Stimulated activated effector memory CD8-positive, alpha-beta T cell treated with anti-CD3 and anti-CD28 coated beads, Interleukin-12 subunit alpha, Interleukin-12 subunit beta, amount 100 ng/mL, for 72 hours (primary cell): ENCODE data around the gene AP1B1.
A peak's percentile ranks its signal among the peaks of the same experiment; 100 is the strongest.

Experiments
- ATAC-seq: fragments of 150-1000 bp; cut with Tn5 transposase; 2 replicates; pipeline ENCODE4 v1.10.0; 2021
- DNase-seq, 2 donors: peaks; one replicate each; pipeline ENCODE4 v3.0.0; 2021 to 2022; ENCODE audit warnings: low spot score in 2 of 2
- H3K27ac Mint-ChIP-seq: one replicate; pipeline ENCODE4 v1.8.0; 2022; ENCODE audit warnings: mild to moderate bottlenecking, mixed read lengths
- H3K36me3 Mint-ChIP-seq: one replicate; pipeline ENCODE4 v1.8.0; 2022; ENCODE audit warnings: mild to moderate bottlenecking, mixed read lengths
- H3K4me1 Mint-ChIP-seq: one replicate; pipeline ENCODE4 v1.8.0; 2022; ENCODE audit warnings: mixed read lengths
- H3K4me3 Mint-ChIP-seq: one replicate; pipeline ENCODE4 v1.8.0; 2022; ENCODE audit warnings: mild to moderate bottlenecking, mixed read lengths
- H3K9me3 Mint-ChIP-seq: one replicate; pipeline ENCODE4 v1.8.0; 2022; ENCODE audit warnings: mixed read lengths

Gene AP1B1

DNA sequence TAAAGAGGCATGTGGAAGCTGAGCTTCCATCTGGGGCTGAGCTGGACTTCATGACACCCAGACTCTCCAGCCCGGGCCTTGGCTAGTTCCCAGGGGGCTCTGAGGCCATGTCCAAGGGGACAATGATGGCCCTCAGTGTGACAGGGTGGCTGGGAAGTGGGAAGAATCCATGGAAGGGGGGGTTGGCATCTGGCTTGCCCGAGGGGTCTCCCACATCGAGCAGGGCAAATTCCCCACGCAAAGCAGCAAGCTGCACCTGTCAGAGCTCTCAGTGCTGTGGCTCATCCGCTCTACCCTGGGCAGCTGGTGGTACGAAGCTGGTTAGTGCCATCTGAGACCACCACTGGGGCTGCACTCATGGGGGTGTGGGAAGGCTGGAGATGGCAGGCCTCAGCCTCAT, 9.4 kb upstream of the AP1B1 start:
- DNase-seq (no peak), ATAC-seq (no peak)
- peaks cover 11% of the 10 kb centered on the region for H3K4me1 Mint-ChIP-seq
- H3K36me3 Mint-ChIP-seq: no peaks in the 10 kb centered on the region
- no peak overlapping the region for H3K27ac Mint-ChIP-seq
- H3K9me3 Mint-ChIP-seq: no peaks in the 10 kb centered on the region
- no peak overlapping the region for H3K4me3 Mint-ChIP-seq

DNA sequence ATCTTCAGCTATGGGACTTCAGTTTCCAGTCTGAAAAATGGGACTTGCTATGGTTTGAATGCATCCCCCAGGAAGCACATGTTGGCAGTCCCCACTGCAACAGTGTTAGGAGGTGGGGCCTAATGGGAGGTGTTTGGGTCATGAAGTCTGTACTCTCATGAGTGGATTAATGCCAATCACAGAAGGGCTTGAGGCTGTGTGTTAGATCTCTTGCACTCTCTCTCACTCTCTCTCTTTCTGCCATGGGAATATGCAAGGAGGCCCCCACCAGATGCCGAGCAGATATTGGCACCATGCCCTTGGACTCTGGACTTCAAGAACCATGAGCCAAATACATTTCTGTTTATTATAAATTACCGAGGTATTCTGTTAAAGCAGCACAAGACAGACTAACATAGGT, 7.8 kb upstream of the AP1B1 start:
- Mint-ChIP-seq H3K36me3 (no peaks in the 10 kb centered on the region), H3K4me3 (no peak overlapping the region), H3K27ac (no peak overlapping the region), H3K4me1 (peaks cover 11% of the 10 kb centered on the region), H3K9me3 (no peaks in the 10 kb centered on the region)
- ATAC-seq (no peak), DNase-seq (no peak)

DNA sequence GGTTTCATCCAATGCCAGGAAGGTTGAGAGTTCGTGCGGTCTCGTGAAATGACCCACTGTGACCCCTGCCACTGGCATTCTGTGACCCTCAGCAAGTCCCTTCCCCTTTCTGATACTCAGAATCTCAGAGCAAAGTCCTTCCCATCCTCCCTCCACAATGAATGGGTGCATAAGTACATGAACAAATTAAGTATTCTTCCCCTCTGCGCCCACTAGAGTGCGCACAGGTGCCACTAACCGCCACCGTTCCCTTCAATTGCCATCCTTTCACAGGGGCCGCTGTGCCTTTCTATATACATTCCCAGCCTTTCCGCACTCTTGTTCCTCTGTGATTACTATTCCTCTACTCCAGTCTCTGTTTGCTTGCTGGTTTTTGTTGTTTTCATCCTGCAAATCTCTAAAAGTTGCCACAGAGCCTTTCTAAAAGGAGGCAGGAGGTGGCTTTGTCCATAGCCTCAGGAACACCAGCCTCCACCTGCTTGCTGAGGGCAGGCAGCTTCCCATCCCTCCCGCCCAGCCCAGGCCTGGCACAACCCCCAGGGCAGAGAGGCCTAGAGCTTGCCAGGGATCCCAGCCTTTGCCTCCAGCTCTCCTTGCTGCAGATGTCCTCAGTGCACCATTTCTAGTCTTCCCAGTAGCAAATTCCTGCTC, 6.7 kb upstream of the AP1B1 start:
- no peaks in the 10 kb centered on the region for H3K36me3 Mint-ChIP-seq
- ATAC-seq: peak; percentile 90
- peak overlapping the region; percentile 2 for H3K27ac Mint-ChIP-seq
- peak; percentile 33 to 77 for DNase-seq
- peaks cover 11% of the 10 kb centered on the region for H3K4me1 Mint-ChIP-seq
- H3K4me3 Mint-ChIP-seq: no peak overlapping the region
- H3K9me3 Mint-ChIP-seq: no peaks in the 10 kb centered on the region

DNA sequence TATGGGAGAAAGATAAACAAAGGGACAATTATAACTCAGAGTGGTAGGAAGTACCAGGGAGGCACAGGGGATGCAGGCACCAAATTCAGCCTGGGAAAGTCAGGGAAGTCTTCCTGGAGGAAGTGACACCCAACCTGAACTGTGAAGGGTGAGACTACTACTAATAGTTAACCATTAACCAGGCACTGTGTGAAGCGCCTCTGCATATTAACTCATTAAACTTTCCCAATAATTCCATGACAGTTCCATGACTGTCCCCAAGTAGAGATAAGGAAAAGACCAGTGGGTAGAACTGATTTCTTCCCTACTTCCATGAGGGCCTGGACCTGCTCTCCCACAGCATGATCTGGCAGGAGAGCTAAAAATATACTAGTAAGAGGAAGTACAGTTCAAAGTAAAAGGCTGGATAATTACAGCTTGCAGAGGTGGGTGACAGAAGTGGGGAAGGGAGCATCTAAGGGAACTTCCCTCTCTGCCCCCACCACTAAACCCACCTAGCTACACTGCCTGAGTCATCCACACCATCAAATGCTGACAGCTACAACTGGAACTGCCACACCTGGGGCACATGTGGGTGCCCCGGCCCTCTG, 4.7 kb upstream of the AP1B1 start:
- Mint-ChIP-seq H3K4me3 (no peak overlapping the region), H3K36me3 (no peaks in the 10 kb centered on the region), H3K9me3 (no peaks in the 10 kb centered on the region), H3K27ac (no peak overlapping the region), H3K4me1 (peaks cover 11% of the 10 kb centered on the region)
- ATAC-seq (no peak), DNase-seq (no peak)

DNA sequence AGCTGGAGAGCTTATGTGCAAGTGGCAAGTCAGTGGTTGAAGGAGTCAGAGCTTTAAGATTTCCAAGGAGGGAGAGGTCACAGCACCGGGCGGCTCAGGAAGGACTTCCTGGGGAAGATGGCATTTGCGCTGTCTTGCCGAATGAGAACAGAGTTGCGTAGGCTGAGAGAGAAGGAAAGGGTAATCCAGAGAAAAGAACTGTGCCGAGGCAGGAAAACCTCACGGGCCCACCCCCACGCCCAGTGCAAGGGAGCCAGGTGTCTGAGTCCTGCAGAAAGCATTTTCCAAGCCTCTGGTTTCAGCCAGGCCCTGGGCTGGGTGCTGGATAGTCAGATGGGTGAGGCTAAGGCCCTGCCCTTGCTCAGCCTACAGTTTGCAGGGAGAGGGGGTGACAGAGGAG, 3.2 kb upstream of the AP1B1 start:
- Mint-ChIP-seq H3K27ac (peak overlapping the region; percentile 41), H3K4me1 (peaks cover 25% of the 10 kb centered on the region), H3K4me3 (no peak overlapping the region), H3K36me3 (no peaks in the 10 kb centered on the region), H3K9me3 (no peaks in the 10 kb centered on the region)
- ATAC-seq (no peak), DNase-seq (no peak)

DNA sequence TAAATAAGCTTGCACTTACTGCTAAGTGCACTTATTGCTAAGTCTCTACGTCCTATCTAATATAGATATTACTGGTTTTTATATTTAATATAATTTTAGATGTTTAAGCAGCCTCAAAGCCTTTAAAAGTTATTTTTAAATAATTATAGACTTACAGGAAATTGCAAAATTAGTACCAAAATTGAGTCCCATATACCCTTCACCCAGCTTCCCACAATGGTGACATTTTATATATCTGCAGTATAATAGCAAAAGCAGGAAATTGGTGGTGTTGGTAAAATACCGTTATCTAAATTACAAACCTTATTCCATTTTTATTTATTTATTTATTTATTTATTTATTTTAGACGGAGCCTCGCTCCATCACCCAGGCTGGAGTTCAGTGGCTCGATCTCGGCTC, 1.9 kb upstream of the AP1B1 start:
- Mint-ChIP-seq H3K9me3 (no peaks in the 10 kb centered on the region), H3K4me3 (no peak overlapping the region), H3K27ac (no peak overlapping the region), H3K36me3 (no peaks in the 10 kb centered on the region), H3K4me1 (peaks cover 34% of the 10 kb centered on the region)
- no peak for ATAC-seq
- no peak for DNase-seq

DNA sequence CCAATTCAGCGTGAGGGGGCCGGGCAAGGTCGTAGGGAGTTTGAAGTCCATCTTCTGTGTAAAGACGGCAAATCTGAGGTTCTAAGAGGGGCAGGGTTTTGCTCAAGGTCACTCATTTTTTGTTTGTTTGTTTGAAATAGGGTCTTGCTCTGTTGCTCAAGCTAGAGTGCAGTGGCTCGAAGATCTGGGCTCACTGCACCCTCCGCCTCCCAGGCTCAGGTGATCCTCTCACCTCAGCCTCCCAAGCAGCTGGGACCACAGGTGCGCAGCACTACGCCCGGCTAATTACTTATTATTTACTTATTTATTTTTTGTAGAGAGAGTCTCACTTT, 355 bp upstream of the AP1B1 start:
- H3K9me3 Mint-ChIP-seq: no peaks in the 10 kb centered on the region
- ATAC-seq: peak; percentile 6
- no peak for DNase-seq
- H3K4me3 Mint-ChIP-seq: peak overlapping the region; percentile 88
- H3K27ac Mint-ChIP-seq: peak overlapping the region; percentile 93
- H3K36me3 Mint-ChIP-seq: no peaks in the 10 kb centered on the region
- peaks cover 38% of the 10 kb centered on the region for H3K4me1 Mint-ChIP-seq

DNA sequence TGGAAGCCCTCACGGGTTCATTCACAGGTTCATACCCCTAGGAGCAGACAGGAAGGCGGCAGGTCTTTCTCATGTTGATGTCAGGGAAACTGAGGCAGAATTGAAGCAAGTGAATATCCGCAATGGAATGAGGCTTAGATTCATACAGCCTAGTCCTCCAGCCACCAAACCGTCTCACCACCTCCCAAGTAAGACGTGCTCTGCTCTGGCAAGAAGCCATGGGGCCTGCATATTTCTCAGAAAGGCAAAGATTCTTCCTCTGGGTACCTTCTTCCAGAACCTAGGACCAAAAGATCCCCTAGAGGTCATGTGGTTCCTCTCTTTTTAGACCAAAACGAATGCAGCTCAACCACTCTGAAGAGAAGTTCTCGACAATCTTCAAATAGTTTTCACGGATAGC, 1.7 kb downstream of the AP1B1 start:
- no peaks in the 10 kb centered on the region for H3K36me3 Mint-ChIP-seq
- peaks cover 56% of the 10 kb centered on the region for H3K4me1 Mint-ChIP-seq

DNA sequence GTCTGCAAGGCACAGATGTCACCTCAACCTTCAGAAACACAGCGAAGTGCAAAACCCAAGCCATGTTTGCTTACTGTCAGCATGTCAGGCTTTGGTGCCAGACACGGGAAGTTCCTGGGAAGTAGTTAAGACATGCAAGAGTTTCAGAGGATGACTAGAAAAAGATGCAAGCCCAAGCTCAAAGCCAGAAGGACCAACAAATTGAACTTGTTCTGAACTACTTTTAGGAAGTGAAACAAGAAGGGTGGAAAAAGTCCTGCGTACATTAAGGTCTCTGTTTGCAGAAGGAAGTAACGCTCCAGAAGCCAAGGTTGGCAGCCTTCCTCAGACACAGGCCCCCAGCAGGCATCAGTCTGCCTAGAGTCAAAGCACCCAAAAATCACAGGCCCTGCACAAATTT, 2.6 kb downstream of the AP1B1 start:
- Mint-ChIP-seq H3K4me3 (peak overlapping the region; percentile 88), H3K36me3 (no peaks in the 10 kb centered on the region), H3K27ac (peak overlapping the region; percentile 84), H3K9me3 (no peaks in the 10 kb centered on the region), H3K4me1 (peaks cover 65% of the 10 kb centered on the region)
- DNase-seq: no peak
- ATAC-seq: no peak

More for the DNA sequence above, 1.7 kb downstream of the AP1B1 start:
- H3K27ac Mint-ChIP-seq: peak overlapping the region; percentile 84
- no peak for ATAC-seq
- no peaks in the 10 kb centered on the region for H3K9me3 Mint-ChIP-seq
- H3K4me3 Mint-ChIP-seq: peak overlapping the region; percentile 88
- no peak for DNase-seq

DNA sequence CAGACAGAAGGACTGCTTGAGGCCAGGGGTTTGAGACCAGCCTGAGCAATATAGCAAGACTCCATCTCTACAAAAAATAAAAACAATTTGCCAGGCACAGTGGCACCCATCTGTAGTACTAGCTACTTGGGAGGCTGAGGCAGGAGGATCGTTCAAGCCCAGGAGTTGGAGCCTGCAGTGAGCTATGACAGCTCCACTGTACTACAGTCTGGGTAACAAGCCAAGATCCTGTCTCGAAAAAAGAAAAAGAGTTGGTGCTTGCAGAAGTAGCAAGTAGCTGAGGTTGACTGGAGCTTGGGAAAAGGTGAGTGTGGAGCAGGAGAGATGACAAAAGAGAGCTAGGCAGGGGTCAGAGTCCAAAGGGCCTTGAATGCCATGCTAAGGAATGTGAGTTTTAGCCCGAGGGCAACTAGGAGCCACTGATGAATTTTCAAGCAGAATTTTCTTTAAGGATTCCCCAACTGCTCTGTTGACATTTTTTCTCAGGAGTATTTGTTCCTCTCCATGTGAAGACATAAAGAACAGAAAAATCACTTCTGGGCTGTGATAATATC, 3.1 kb downstream of the AP1B1 start:
- Mint-ChIP-seq H3K4me1 (peaks cover 71% of the 10 kb centered on the region), H3K36me3 (no peaks in the 10 kb centered on the region), H3K4me3 (no peak overlapping the region), H3K27ac (peak overlapping the region; percentile 84), H3K9me3 (no peaks in the 10 kb centered on the region)
- no peak for ATAC-seq
- DNase-seq: no peak

DNA sequence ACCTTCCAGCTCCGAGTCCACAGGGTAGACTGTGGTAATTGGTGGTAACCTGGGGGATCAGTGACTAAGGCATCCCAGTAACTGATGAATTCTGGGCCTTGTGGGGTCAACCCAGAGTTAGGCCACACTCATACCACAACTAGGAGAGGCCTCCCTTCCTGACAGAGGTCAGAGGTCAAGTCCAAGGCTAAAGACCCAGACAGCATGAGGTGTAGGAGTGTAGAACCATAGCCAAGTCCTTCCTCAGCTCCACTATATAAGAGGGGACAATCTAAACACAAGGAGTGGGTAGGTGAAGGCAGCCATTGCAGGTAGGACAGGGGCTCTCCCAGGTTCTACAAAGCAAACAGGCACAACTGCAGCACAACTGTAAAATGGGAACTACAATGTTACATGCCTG, 4.6 kb downstream of the AP1B1 start:
- Mint-ChIP-seq H3K27ac (no peak overlapping the region), H3K4me1 (peaks cover 75% of the 10 kb centered on the region), H3K4me3 (no peak overlapping the region), H3K36me3 (peaks cover 4% of the 10 kb centered on the region), H3K9me3 (no peaks in the 10 kb centered on the region)
- no peak for ATAC-seq
- no peak for DNase-seq

DNA sequence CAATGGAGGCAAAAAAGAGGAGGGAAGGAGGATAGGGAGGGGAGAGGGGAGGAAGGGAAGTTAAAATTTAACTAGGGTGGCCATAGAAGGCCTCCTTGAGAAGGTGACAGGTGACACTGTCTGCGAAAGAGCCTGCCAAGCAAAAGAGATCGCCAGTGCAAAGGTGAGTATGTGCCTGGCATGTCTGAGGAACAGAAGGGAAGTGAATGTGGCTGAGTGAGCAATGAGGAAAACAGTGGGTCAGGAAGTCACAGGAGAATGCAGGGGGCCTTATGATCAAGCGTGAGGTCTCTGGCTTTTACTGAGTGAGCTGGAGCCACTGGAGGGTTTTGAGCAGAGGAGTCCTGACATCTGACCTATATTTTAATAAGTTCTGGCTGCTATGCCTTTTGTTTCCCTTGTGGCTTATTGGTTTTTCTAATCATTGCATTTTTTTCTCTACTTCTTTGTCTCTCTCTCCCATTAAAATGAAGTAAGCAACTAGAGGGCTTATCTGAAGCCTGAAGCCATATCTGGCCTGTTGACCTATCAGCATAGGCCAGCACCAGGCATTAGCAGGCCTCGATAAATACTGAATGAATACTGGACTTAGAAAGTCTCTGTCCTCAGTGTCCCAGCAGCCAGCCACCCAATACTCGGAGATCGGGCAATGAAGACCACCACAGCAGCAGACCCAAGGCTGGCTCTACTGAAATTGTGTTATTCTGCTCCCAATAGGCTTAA, 5.6 kb downstream of the AP1B1 start:
- H3K4me3 Mint-ChIP-seq: no peak overlapping the region
- H3K4me1 Mint-ChIP-seq: peaks cover 74% of the 10 kb centered on the region
- H3K36me3 Mint-ChIP-seq: peaks cover 6% of the 10 kb centered on the region
- H3K9me3 Mint-ChIP-seq: no peaks in the 10 kb centered on the region
- peak overlapping the region; percentile 94 for H3K27ac Mint-ChIP-seq
- DNase-seq: no peak
- no peak for ATAC-seq

DNA sequence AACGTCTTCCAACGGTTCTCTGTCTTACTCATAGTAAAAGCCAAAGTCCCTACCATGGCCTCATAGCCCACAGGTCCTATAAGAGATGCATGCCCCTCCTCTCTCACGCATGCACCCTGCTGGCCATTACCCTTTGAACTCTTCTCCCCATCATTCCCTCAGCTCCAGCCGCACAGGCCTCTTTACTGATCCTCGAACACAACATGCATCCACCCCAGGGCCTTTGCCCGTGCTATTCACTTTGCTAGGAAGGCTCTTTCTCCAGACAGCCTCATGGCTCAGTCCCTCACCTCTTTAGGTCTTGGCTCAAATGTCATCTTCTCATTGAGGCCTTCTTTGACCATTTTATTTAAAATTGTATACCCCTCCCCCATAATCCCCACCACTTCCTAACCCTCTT, 7.5 kb downstream of the AP1B1 start:
- Mint-ChIP-seq H3K9me3 (no peaks in the 10 kb centered on the region), H3K27ac (peak overlapping the region; percentile 94), H3K4me3 (no peak overlapping the region), H3K36me3 (peaks cover 25% of the 10 kb centered on the region), H3K4me1 (peaks cover 67% of the 10 kb centered on the region)
- ATAC-seq (no peak), DNase-seq (no peak)

DNA sequence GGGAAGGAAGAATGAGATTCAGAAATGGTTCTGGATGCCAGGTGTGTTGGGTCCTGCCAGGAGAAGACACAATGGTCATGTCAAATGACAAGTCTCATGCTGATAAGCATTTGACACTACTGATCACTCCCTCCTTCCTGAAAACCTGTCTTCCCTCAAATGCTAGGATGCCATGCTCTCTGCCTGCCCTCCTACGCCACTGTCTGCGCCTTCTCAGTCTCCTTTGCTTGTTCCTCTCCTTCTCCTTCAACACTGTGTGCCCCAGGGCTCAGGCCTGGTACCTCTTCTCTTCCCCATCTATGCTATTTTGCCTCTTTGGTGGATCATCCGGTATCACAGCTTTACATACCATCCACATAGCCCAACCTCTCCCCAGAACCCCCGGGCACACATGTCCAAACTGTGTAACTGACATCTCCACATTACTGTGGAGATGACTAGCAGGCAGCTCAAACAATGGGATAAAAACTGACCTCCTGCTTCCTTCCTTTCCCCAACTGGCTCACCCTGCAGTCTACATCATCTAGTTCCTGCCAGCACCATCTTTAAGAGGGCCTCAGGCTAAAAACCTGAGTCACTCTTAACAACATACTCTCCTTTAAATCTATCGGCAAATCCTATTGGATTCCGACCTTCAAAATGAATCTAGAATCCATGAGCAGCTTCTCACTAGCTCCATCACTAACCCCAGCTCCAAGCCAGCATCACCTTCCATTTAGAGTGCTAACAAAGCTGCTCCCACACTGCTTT, 8.2 kb downstream of the AP1B1 start:
- Mint-ChIP-seq H3K9me3 (no peaks in the 10 kb centered on the region), H3K36me3 (peaks cover 31% of the 10 kb centered on the region), H3K4me3 (no peak overlapping the region), H3K4me1 (peaks cover 67% of the 10 kb centered on the region), H3K27ac (peak overlapping the region; percentile 94)
- ATAC-seq: no peak
- no peak for DNase-seq

DNA sequence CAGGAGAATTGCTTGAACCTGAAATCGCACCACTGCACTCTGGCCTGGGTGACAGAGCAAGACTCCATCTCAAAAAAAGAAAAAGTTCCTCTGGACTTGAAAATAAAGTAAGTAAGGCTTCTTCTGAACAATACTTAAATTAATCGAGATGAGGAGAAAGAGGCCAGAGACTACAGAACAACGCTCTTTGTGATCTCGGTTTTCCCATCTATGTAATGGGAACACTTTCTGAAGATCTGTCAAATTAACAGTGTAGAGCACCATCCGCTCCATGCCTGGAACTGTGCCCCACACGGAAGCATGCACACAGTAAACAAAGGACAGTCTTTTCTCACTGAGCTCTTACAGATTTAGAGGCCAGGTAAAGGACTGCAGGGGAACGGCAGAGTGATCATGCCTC, 9.1 kb downstream of the AP1B1 start:
- no peak overlapping the region for H3K4me3 Mint-ChIP-seq
- no peaks in the 10 kb centered on the region for H3K9me3 Mint-ChIP-seq
- DNase-seq: no peak
- peaks cover 40% of the 10 kb centered on the region for H3K36me3 Mint-ChIP-seq
- no peak for ATAC-seq
- peak overlapping the region; percentile 94 for H3K27ac Mint-ChIP-seq
- H3K4me1 Mint-ChIP-seq: peaks cover 61% of the 10 kb centered on the region
